ENCODE data around the gene JARID2. TPM values are rescaled to one million over a fixed set of nuclear protein-coding genes. Genes with fewer than 3 reads are reported as not detected.

The JARID2 gene
- total and polyA plus RNA-seq, 2 of the 8 experiments (the other 6 are each of a cell fraction or from before 2014, with no cell fraction given) = 60.1 to 239 TPM

DNA sequence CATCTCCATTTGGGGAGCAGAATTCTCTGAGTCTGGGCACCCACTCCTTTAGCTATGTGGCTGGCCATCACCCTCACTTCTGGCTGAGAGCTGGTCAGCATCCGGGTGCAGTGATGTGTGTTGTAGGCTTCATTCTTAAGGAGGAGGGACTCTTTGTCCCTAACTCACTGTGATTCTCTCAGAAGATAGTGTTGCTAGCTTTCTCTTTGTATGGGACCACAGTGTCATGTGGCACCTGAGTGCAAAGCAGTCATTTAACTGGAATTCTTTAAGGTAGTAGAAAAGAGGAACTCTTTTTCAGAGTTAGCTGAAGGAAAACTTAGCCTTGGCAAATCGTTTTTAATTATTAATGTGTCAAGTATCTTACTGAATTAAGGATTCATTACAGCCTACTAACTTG lies 165.9 kb downstream of the JARID2 start:
- Histone ChIP-seq H3K14ac (ENCODE audit: insufficient read length) (no peak overlapping the region), H4K5ac (ENCODE audit: insufficient read length, low read depth, low read length) (no peak overlapping the region), H4K8ac (ENCODE audit: extremely low read depth, insufficient read depth, low read length) (no peak overlapping the region), H2BK120ac (replicated peaks; ENCODE audit: low read depth, low read length) (no peak overlapping the region), H2BK15ac (ENCODE audit: low read length) (no peak overlapping the region), H3K56ac (replicated peaks; ENCODE audit: insufficient read length, low read depth, low read length) (no peak overlapping the region), H3K23me2 (ENCODE audit: low read depth, low read length) (no peaks in the 10 kb centered on the region), H2AFZ (ENCODE audit: low read length) (no peak overlapping the region), H4K20me1 (replicated peaks in 1 of 2; ENCODE audit: control insufficient read depth in 1 of 2, insufficient read depth in 2 of 2, low read length in 2 of 2) (peaks cover 28 to 29% of the 10 kb centered on the region in 2 experiments), H2BK20ac (ENCODE audit: low read length) (no peak overlapping the region), H3K4me2 (ENCODE audit: insufficient read depth in 1 of 2, low read depth in 2 of 2, low read length in 2 of 2) (no peak overlapping the region; a peak in 1 of 4 replicates), H3K9me3 (ENCODE audit: insufficient read depth in 2 of 2, low read depth in 1 of 2, low read length in 1 of 2) (peaks cover 0 to 14% of the 10 kb centered on the region in 2 experiments; a peak in 2 of 4 replicates), H2BK12ac (ENCODE audit: low read depth, low read length) (no peak overlapping the region), H3K9ac (replicated peaks in 1 of 4; ENCODE audit: extremely low read depth in 1 of 4, low read depth in 3 of 4, low read length in 3 of 4) (no peak overlapping the region), H3K18ac (ENCODE audit: extremely low read depth, low read length) (no peak overlapping the region), H3K36me3 (ENCODE audit: control insufficient read depth in 2 of 4, insufficient read depth in 4 of 4, low read length in 3 of 4) (peaks cover 0 to 40% (median 15%) of the 10 kb centered on the region in 4 experiments; a peak in 5 of 8 replicates), H2AK5ac (ENCODE audit: low read depth, low read length) (no peak overlapping the region), H3K4me3 (ENCODE audit: extremely low read depth in 1 of 4, insufficient read depth in 2 of 4, low read depth in 3 of 4, low read length in 4 of 4) (no peak overlapping the region), H3K4me1 (replicated peaks in 1 of 4; ENCODE audit: control insufficient read depth in 3 of 4, insufficient read depth in 4 of 4, low read length in 3 of 4) (peaks cover 0 to 18% (median 4%) of the 10 kb centered on the region in 4 experiments; a peak in 5 of 7 replicates), H3K79me2 (ENCODE audit: control insufficient read depth in 1 of 2, insufficient read depth in 2 of 2, low read length in 2 of 2) (peaks cover 30 to 86% of the 10 kb centered on the region in 2 experiments; a peak in 3 of 4 replicates), H4K91ac (replicated peaks; ENCODE audit: insufficient read length, low read length) (no peak overlapping the region), H3K79me1 (ENCODE audit: low read depth, low read length) (peaks cover 6% of the 10 kb centered on the region), H3K4ac (replicated peaks; ENCODE audit: insufficient read length, low read depth, low read length) (no peak overlapping the region), H3K27ac (ENCODE audit: low read depth, low read length) (no peak overlapping the region), H3K27me3 (replicated peaks in 1 of 4; ENCODE audit: control insufficient read depth in 3 of 4, extremely low read depth in 1 of 4, insufficient read depth in 3 of 4, low read length in 3 of 4) (no peaks in the 10 kb centered on the region), H2BK5ac (ENCODE audit: low read depth, low read length) (no peak overlapping the region), H3K23ac (ENCODE audit: insufficient read length) (no peak overlapping the region)
- no peak for FAIRE-seq
- peak in 1 of 2 experiments; percentile 37 for DNase-seq (ENCODE audit: low read depth in 1 of 2, low spot score in 2 of 2)
- ChIA-PET POLR2A (ENCODE audit: partially characterized antibody) (interaction anchor here (0.7 to 2.0 kb wide), 3 partner anchors 15 to 35 kb away, joined by 3 to 5 read pairs (median 3); no protein-coding TSS in a partner anchor), CTCF (ENCODE audit: partially characterized antibody) (interaction anchor here (0.9 to 4.4 kb wide), 6 partner anchors 9 to 52 kb away, joined by 3 to 16 read pairs (median 6); no protein-coding TSS in a partner anchor)
- TF ChIP-seq POLR2AphosphoS5 (IDR thresholded peaks at IDR 0.05; ENCODE audit: low read depth, low read length) (0 out of 2 replicates have a peak, but pooled peaks have one; percentile 45), TBP (IDR thresholded peaks at IDR 0.05; ENCODE audit: low read depth, low read length) (no peak), TCF12 (IDR thresholded peaks at IDR 0.05; ENCODE audit: low read depth, low read length) (no peak)
- 77% methylated on average over 2 of the region's 2 CpGs; no CpG with 5 or more reads in 1 of the 2 experiments for WGBS, 2 experiments (ENCODE audit: extremely low coverage in 1 of 2, insufficient coverage in 1 of 2, insufficient read length in 1 of 2, insufficient replicate concordance in 2 of 2, low coverage in 1 of 2, low lambda C conversion rate in 2 of 2, missing lambda C conversion rate in 1 of 2)
